HepG2 (cell line): ENCODE measurements around the gene TCF7L2. TPM values are rescaled to one million over a fixed set of nuclear protein-coding genes. Genes with fewer than 3 reads are reported as not detected.
A peak's percentile ranks its signal among the peaks of the same experiment; 100 is the strongest.

Experiments used
- AGO2 ChIP-seq: fragments of 200-400 bp; formaldehyde crosslinking; optimal IDR thresholded peaks from 2 replicates; pipeline ENCODE3; 2017; ENCODE audit warnings: mild to moderate bottlenecking, low read depth, low read length, moderate library complexity
- ASH2L ChIP-seq: fragments of 300-600, 200-600 bp; sonication (generic); IDR thresholded peaks from 2 replicates; pipeline ENCODE4 v1.7.0; 2017; ENCODE audit warnings: low read depth, mild to moderate bottlenecking, moderate library complexity, mixed read lengths, low read length; ENCODE audit not compliant: insufficient read length
- FOXA1 ChIP-seq, 2 experiments: fragments of 450-650 bp in 1 of 2; sonication (generic) in 1 of 2; formaldehyde crosslinking in 1 of 2; IDR thresholded peaks; 2 replicates each; pipeline versions ENCODE4 v1.4.0 to v1.6.1; 2016 to 2020; ENCODE audit warnings: missing genetic modification reagents in 1 of 2
- JDP2 ChIP-seq: sonication (generic); formaldehyde crosslinking; IDR thresholded peaks from 2 replicates; pipeline ENCODE4 v1.8.1; 2022; ENCODE audit warnings: missing genetic modification reagents, borderline replicate concordance
- RFXAP ChIP-seq: sonication (generic); formaldehyde crosslinking; IDR thresholded peaks from 2 replicates; pipeline ENCODE4 v1.4.0; 2020; ENCODE audit warnings: missing genetic modification reagents, borderline replicate concordance
- SYNCRIP ChIP-seq: fragments of 200-400 bp; formaldehyde crosslinking; IDR thresholded peaks from 2 replicates; pipeline ENCODE4 v1.6.1; 2018; ENCODE audit warnings: mild to moderate bottlenecking, low read depth, low read length; ENCODE audit not compliant: insufficient read depth
- TAF1 ChIP-seq: sonication (generic); formaldehyde crosslinking; IDR thresholded peaks from 2 replicates; pipeline ENCODE4 v1.4.0; 2020; ENCODE audit warnings: missing genetic modification reagents
- ZBTB1 ChIP-seq: sonication (generic); formaldehyde crosslinking; IDR thresholded peaks from 2 replicates; pipeline ENCODE4 v1.4.0; 2020; ENCODE audit warnings: missing genetic modification reagents, borderline replicate concordance
- ZFP36 ChIP-seq: fragments of 150-350 bp; IDR thresholded peaks from 2 replicates; pipeline ENCODE4 v1.6.1; 2018; ENCODE audit warnings: borderline replicate concordance, low read length, low read depth; ENCODE audit not compliant: partially characterized antibody
- ZNF136 ChIP-seq: sonication (generic); formaldehyde crosslinking; IDR thresholded peaks from 2 replicates; pipeline ENCODE4 v1.8.1; 2022; ENCODE audit warnings: low read depth, mild to moderate bottlenecking, moderate library complexity, missing genetic modification reagents
- ZNF180 ChIP-seq: sonication (generic); formaldehyde crosslinking; IDR thresholded peaks from 2 replicates; pipeline ENCODE4 v1.4.0; 2020; ENCODE audit warnings: low read depth, missing genetic modification reagents, borderline replicate concordance
- ZNF260 ChIP-seq: sonication (generic); formaldehyde crosslinking; IDR thresholded peaks from 2 replicates; pipeline ENCODE4 v1.4.0; 2020; ENCODE audit warnings: missing genetic modification reagents, low read depth, mild to moderate bottlenecking, borderline replicate concordance
- ZNF746 ChIP-seq: sonication (generic); formaldehyde crosslinking; IDR thresholded peaks from 2 replicates; pipeline ENCODE4 v1.8.0; 2022; ENCODE audit warnings: mild to moderate bottlenecking, missing genetic modification reagents
- ZNF878 ChIP-seq: sonication (generic); formaldehyde crosslinking; IDR thresholded peaks from 2 replicates; pipeline ENCODE4 v1.8.1; 2023; ENCODE audit warnings: mild to moderate bottlenecking, missing genetic modification reagents, moderate library complexity
- ZSCAN31 ChIP-seq: sonication (generic); formaldehyde crosslinking; IDR thresholded peaks from 2 replicates; pipeline ENCODE4 v1.5.0; 2020; ENCODE audit warnings: low read depth, mild to moderate bottlenecking, missing genetic modification reagents
- polyA plus RNA-seq, 8 experiments: library from polyadenylated mRNA; depleted of rRNA in 3 of 8; stranded (reverse) in 7 of 8; unstranded in 1 of 8; fragments of >200 nt; fragmentation: Illumina TruSeq in 4 of 8; extraction: Trizol in 4 of 8; gene quantifications; 2 replicates each; pipeline versions ENCODE4 v1.2.1 to v1.2.3, GENCODE V29; 2011 to 2016; ENCODE audit warnings: low read depth in 4 of 8, missing spikeins in 1 of 8, mixed read lengths in 1 of 8; ENCODE audit not compliant: insufficient read depth in 1 of 8
- total RNA-seq, 5 experiments: library from RNA; depleted of rRNA; stranded (reverse); fragments of >200 nt; fragmentation: Illumina TruSeq; extraction: Trizol; gene quantifications; 2 replicates each; pipeline ENCODE4 v1.2.3, GENCODE V29; 2016; ENCODE audit warnings: low read depth in 1 of 5
- TF ChIP-seq, protein P1 (sequence below): sonication (generic); formaldehyde crosslinking; IDR thresholded peaks from 2 replicates; pipeline ENCODE4 v1.4.0; 2020; ENCODE audit warnings: missing genetic modification reagents, mild to moderate bottlenecking, borderline replicate concordance
- TF ChIP-seq, protein P2 (sequence below): sonication (generic); formaldehyde crosslinking; IDR thresholded peaks from 2 replicates; pipeline ENCODE4 v1.5.0; 2020; ENCODE audit warnings: mild to moderate bottlenecking, missing genetic modification reagents, borderline replicate concordance
- TF ChIP-seq, protein P3 (sequence below): sonication (generic); formaldehyde crosslinking; IDR thresholded peaks from 2 replicates; pipeline ENCODE4 v1.8.0; 2022; ENCODE audit warnings: mild to moderate bottlenecking, missing genetic modification reagents; ENCODE audit not compliant: insufficient replicate concordance
- TF ChIP-seq, protein P4 (sequence below): sonication (generic); formaldehyde crosslinking; conservative IDR thresholded peaks from 2 replicates; pipeline ENCODE4 v1.4.0; 2020; ENCODE audit warnings: missing genetic modification reagents
- TF ChIP-seq, protein P5 (sequence below): sonication (generic); formaldehyde crosslinking; IDR thresholded peaks from 2 replicates; pipeline ENCODE4 v1.8.1; 2023; ENCODE audit warnings: mild to moderate bottlenecking, inconsistent platforms, moderate library complexity, missing genetic modification reagents, borderline replicate concordance

The TCF7L2 gene
- total and polyA plus RNA-seq, 2 of the 13 experiments (the other 11 are each of a cell fraction or from before 2014, with no cell fraction given) = 3.9 to 13.7 TPM

DNA sequence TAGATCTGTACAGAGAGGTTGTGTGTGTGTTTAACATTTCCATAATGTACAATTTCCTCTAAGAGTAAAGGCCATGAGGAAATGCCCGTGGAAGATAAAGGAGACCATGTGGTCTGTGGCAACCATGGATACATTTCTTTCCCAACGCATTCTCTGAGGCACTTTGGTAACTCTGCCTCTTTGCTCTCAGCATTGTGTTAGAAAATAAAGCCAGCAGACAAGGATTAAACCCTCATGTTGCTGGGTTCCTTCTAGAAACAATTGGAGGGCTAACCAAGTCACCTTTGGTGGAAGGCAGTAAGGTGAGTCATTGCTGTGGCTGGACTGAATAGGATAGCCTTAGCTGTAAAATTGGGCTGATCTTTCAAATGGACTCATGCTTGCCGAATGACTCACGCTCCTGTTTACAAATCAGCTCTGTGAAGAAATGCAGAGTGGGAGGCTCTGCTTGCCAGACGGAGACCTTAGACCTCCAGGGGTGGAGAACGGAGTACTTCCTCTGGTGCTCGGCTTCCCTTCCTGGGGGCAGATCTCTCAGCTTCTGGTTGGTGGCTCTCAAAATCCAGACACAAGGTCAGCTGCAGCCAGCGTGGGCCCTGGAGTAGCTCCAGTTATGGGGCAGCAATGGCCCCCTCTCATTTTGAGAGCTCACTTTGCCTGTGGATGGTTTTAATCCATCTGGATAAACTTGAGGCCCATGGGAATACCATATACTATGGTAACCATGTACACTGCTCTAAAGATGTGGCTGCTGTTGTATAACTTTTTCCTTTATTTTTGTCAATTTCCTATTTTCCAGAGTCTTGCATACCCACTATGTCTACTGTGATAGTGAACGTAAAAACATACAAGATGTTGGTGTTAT is 137.3 kb downstream of the TCF7L2 start (continued):
- TF ChIP-seq, protein P1, sequence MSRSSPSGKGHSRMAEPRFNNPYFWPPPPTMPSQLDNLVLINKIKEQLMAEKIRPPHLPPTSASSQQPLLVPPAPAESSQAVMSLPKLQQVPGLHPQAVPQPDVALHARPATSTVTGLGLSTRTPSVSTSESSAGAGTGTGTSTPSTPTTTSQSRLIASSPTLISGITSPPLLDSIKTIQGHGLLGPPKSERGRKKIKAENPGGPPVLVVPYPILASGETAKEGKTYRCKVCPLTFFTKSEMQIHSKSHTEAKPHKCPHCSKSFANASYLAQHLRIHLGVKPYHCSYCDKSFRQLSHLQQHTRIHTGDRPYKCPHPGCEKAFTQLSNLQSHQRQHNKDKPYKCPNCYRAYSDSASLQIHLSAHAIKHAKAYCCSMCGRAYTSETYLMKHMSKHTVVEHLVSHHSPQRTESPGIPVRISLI (CRISPR knock-in tag) = no peak
- TF ChIP-seq ZSCAN31 (no peak), RFXAP (CRISPR knock-in tag) (0 out of 2 replicates have a peak, but pooled peaks have one; percentile 50), TAF1 (CRISPR knock-in tag) (no peak), JDP2 (CRISPR knock-in tag) (no peak), ASH2L (peak; percentile 16), ZNF878 (CRISPR knock-in tag) (no peak), ZNF746 (no peak), AGO2 (no peak), ZNF180 (no peak), ZBTB1 (CRISPR knock-in tag) (no peak), ZNF136 (CRISPR knock-in tag) (no peak), ZNF260 (CRISPR knock-in tag) (no peak), SYNCRIP (no peak), FOXA1 (IDR thresholded peaks at IDR 0.05) (peak; percentile 62), FOXA1 (CRISPR knock-in tag; IDR thresholded peaks at IDR 0.05) (peak; percentile 97), ZFP36 (no peak)
- TF ChIP-seq, protein P2, sequence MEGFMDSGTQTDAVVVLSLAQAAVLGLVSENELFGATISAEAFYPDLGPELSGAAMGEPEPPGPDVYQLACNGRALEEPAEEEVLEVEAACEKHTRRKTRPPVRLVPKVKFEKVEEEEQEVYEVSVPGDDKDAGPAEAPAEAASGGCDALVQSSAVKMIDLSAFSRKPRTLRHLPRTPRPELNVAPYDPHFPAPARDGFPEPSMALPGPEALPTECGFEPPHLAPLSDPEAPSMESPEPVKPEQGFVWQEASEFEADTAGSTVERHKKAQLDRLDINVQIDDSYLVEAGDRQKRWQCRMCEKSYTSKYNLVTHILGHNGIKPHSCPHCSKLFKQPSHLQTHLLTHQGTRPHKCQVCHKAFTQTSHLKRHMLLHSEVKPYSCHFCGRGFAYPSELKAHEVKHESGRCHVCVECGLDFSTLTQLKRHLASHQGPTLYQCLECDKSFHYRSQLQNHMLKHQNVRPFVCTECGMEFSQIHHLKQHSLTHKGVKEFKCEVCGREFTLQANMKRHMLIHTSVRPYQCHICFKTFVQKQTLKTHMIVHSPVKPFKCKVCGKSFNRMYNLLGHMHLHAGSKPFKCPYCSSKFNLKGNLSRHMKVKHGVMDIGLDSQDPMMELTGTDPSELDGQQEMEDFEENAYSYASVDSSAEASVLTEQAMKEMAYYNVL (CRISPR knock-in tag) = peak; percentile 80; the same call in 1 of the 2 replicates
- TF ChIP-seq, protein P3, sequence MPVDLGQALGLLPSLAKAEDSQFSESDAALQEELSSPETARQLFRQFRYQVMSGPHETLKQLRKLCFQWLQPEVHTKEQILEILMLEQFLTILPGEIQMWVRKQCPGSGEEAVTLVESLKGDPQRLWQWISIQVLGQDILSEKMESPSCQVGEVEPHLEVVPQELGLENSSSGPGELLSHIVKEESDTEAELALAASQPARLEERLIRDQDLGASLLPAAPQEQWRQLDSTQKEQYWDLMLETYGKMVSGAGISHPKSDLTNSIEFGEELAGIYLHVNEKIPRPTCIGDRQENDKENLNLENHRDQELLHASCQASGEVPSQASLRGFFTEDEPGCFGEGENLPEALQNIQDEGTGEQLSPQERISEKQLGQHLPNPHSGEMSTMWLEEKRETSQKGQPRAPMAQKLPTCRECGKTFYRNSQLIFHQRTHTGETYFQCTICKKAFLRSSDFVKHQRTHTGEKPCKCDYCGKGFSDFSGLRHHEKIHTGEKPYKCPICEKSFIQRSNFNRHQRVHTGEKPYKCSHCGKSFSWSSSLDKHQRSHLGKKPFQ (CRISPR knock-in tag) = no peak
- TF ChIP-seq, protein P4, sequence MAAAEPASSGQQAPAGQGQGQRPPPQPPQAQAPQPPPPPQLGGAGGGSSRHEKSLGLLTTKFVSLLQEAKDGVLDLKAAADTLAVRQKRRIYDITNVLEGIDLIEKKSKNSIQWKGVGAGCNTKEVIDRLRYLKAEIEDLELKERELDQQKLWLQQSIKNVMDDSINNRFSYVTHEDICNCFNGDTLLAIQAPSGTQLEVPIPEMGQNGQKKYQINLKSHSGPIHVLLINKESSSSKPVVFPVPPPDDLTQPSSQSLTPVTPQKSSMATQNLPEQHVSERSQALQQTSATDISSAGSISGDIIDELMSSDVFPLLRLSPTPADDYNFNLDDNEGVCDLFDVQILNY (CRISPR knock-in tag) = no peak
- TF ChIP-seq, protein P5, sequence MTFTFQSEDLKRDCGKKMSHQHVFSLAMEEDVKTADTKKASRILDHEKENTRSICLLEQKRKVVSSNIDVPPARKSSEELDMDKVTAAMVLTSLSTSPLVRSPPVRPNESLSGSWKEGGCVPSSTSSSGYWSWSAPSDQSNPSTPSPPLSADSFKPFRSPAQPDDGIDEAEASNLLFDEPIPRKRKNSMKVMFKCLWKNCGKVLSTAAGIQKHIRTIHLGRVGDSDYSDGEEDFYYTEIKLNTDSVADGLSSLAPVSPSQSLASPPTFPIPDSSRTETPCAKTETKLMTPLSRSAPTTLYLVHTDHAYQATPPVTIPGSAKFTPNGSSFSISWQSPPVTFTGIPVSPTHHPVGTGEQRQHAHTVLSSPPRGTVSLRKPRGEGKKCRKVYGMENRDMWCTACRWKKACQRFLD (CRISPR knock-in tag) = no peak
